Measurements from ENCODE around the gene TRIM64. TPM values are rescaled to one million over a fixed set of nuclear protein-coding genes. Genes with fewer than 3 reads are reported as not detected.
"Not testable (repeated sequence)": the region's sequence is repeated elsewhere in the genome, so short reads cannot be mapped to it uniquely, and the experiment has no call there.

Gene TRIM64, protein sequence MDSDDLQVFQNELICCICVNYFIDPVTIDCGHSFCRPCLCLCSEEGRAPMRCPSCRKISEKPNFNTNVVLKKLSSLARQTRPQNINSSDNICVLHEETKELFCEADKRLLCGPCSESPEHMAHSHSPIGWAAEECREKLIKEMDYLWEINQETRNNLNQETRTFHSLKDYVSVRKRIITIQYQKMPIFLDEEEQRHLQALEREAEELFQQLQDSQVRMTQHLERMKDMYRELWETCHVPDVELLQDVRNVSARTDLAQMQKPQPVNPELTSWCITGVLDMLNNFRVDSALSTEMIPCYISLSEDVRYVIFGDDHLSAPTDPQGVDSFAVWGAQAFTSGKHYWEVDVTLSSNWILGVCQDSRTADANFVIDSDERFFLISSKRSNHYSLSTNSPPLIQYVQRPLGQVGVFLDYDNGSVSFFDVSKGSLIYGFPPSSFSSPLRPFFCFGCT
- not detected in 2 replicates for total RNA-seq (2013; cell fraction: nucleolus; rRNA removed)
- total RNA-seq (2014; rRNA removed) = not detected in 2 replicates
- not detected in 2 replicates for total RNA-seq (2014; rRNA removed; fragmentation: Illumina TruSeq; extraction: Trizol)
- total RNA-seq (2021) = not detected in 2 replicates
- not detected for polyA plus RNA-seq (2011; ENCODE audit: low read depth)
- polyA plus RNA-seq (2011; rRNA removed) = not detected in 2 replicates
- not detected in 2 replicates for polyA plus RNA-seq (2011; cell fraction: cytosol; rRNA removed)
- not detected in 2 replicates for polyA plus RNA-seq (2011; cell fraction: nucleus; rRNA removed)
- polyA plus RNA-seq (2012) = not detected in 2 replicates
- polyA plus RNA-seq (2014; fragmentation: Illumina TruSeq; extraction: Trizol) = not detected in 2 replicates
- not detected for polyA plus RNA-seq (2014; fragmentation: Nextera tagmentation; extraction: Ambion mirVana)
- not detected in 2 replicates for polyA plus RNA-seq (2014; rRNA removed)
- not detected for polyA plus RNA-seq (2016; fragmentation: Nextera tagmentation; extraction: Ambion mirVana)
- polyA minus RNA-seq (2011; rRNA and poly(A)+ RNA removed) = not detected in 2 replicates
- not detected in 2 replicates for polyA minus RNA-seq (2011; cell fraction: cytosol; rRNA and poly(A)+ RNA removed)
- polyA minus RNA-seq (2011; cell fraction: nucleus; rRNA and poly(A)+ RNA removed) = not detected in 2 replicates
- Bru-seq, nascent RNA = not detected
- BruChase-seq, experiment 1, labeled RNA remaining after a 6-hour chase = not detected
- BruChase-seq, experiment 2, labeled RNA remaining after a 2-hour chase = not detected
- long read RNA-seq, experiment 1 = 0 reads
- long read RNA-seq, experiment 2 = 0 reads

GRCh38 chr11:89965737-89966136 lies at the start of gene TRIM64:
Gene TRIM64, plus strand, starts transcription at chr11:89966037. Its CDS starts 2,467 bp downstream, at chr11:89968504.
- no CpG with 5 or more reads among the region's 4 CpGs for WGBS (ENCODE audit: insufficient coverage, insufficient replicate concordance, low lambda C conversion rate, missing lambda C conversion rate)

GRCh38 chr11:89922195-89922660 lies 43.6 kb upstream of the TRIM64 start, which contains the start of gene TRIM49D1:
Gene TRIM49D1, minus strand, starts transcription at chr11:89922245. Its CDS starts 4,535 bp downstream, at chr11:89917710.
- no peaks in the 10 kb centered on the region for H3K9me3 ChIP-seq (replicated peaks; ENCODE audit: control insufficient read depth, insufficient read depth, low read length)
- no peak within 1 kb of the TSS for H3K4me3 ChIP-seq
- no TSS peak for BruUV-seq (replicated peaks)
- FAIRE-seq (no peak), DNase-seq (ENCODE audit: low read depth, low spot score) (no peak), ATAC-seq (no peak)
- no peaks in the 10 kb centered on the region for H3K79me2 ChIP-seq (ENCODE audit: control insufficient read depth, insufficient read depth, low read length)
- no peak within 1 kb of the TSS for H3K27ac ChIP-seq (ENCODE audit: control insufficient read depth, insufficient read depth)
- no peak within 1 kb of the TSS for H2AFZ ChIP-seq (ENCODE audit: control insufficient read depth, low read depth, low read length)
- WGBS (ENCODE audit: insufficient coverage, insufficient replicate concordance, low lambda C conversion rate, missing lambda C conversion rate) = 0% methylated on average over 3 of the region's 3 CpGs
- ChIA-PET CTCF (no interaction called here), SMC1A (ENCODE audit: uncharacterized antibody, unreplicated experiment) (interaction anchor here (0.5 kb wide), 1 partner anchor 1545 kb away, joined by 3 read pairs; no protein-coding TSS in a partner anchor), POLR2A (no interaction called here), RAD21 (ENCODE audit: unreplicated experiment) (no interaction called here)
- H3K4me1 ChIP-seq (ENCODE audit: control insufficient read depth, insufficient read depth, low read length) = no peaks in the 10 kb centered on the region
- intact Hi-C loops (cut with micrococcal nuclease; ENCODE audit: unreplicated experiment) = no loop called here
- H4K20me1 ChIP-seq (ENCODE audit: control insufficient read depth, insufficient read depth) = no peaks in the 10 kb centered on the region
- H3K9ac ChIP-seq (ENCODE audit: control insufficient read depth, insufficient read depth, low read length) = no peak within 1 kb of the TSS
- no peaks in the 10 kb centered on the region for H3K36me3 ChIP-seq (ENCODE audit: control insufficient read depth in 2 of 2, insufficient read depth in 2 of 2, low read length in 1 of 2)
- H3K27me3 ChIP-seq (replicated peaks in 1 of 2; ENCODE audit: control insufficient read depth in 2 of 2, insufficient read depth in 2 of 2, low read length in 1 of 2) = no peaks in the 10 kb centered on the region
- no peak within 1 kb of the TSS for H3K4me2 ChIP-seq (ENCODE audit: control insufficient read depth, insufficient read depth)
- in situ Hi-C loops (cut with MboI) = no loop called here
- TF ChIP-seq CREB1 (IDR thresholded peaks at IDR 0.05; ENCODE audit: low read depth) (no peak), IRF5 (IDR thresholded peaks at IDR 0.05; ENCODE audit: borderline replicate concordance) (no peak), FOS (IDR thresholded peaks at IDR 0.05; ENCODE audit: borderline replicate concordance, extremely low read depth, insufficient read length) (no peak), RELA (IDR thresholded peaks at IDR 0.05; ENCODE audit: borderline replicate concordance, partially characterized antibody) (no peak), POLR2A (IDR thresholded peaks at IDR 0.05; ENCODE audit: low read depth, low read length) (no peak), MXI1 (IDR thresholded peaks at IDR 0.05; ENCODE audit: low read depth, low read length) (no peak), STAT1 (conservative IDR thresholded peaks at IDR 0.05) (no peak), IKZF1 (conservative IDR thresholded peaks at IDR 0.05) (no peak), YBX1 (IDR thresholded peaks at IDR 0.05) (no peak), LARP7 (IDR thresholded peaks at IDR 0.05) (no peak)

More at GRCh38 chr11:89965737-89966136, at the start of gene TRIM64:
- POLR2A ChIA-PET; H3K4me1 ChIP-seq (ENCODE audit: control insufficient read depth, insufficient read depth, low read length); BruUV-seq (replicated peaks); DNase-seq (ENCODE audit: low read depth, low spot score); H3K9me3 ChIP-seq (replicated peaks; ENCODE audit: control insufficient read depth, insufficient read depth, low read length); H3K9ac ChIP-seq (ENCODE audit: control insufficient read depth, insufficient read depth, low read length); H3K79me2 ChIP-seq (ENCODE audit: control insufficient read depth, insufficient read depth, low read length); intact Hi-C loops (cut with micrococcal nuclease; ENCODE audit: unreplicated experiment); ATAC-seq; H3K4me3 ChIP-seq; FAIRE-seq; H2AFZ ChIP-seq (ENCODE audit: control insufficient read depth, low read depth, low read length); SMC1A ChIA-PET (ENCODE audit: uncharacterized antibody, unreplicated experiment); H3K27me3 ChIP-seq (replicated peaks in 1 of 2; ENCODE audit: control insufficient read depth in 2 of 2, insufficient read depth in 2 of 2, low read length in 1 of 2); RAD21 ChIA-PET (ENCODE audit: unreplicated experiment); H4K20me1 ChIP-seq (ENCODE audit: control insufficient read depth, insufficient read depth); CTCF ChIA-PET; H3K4me2 ChIP-seq (ENCODE audit: control insufficient read depth, insufficient read depth); in situ Hi-C loops (cut with MboI); H3K27ac ChIP-seq (ENCODE audit: control insufficient read depth, insufficient read depth); H3K36me3 ChIP-seq (ENCODE audit: control insufficient read depth in 2 of 2, insufficient read depth in 2 of 2, low read length in 1 of 2): not testable (repeated sequence)

All from GM12878 (cell line).